K562 (cell line): ENCODE data around the gene GGPS1. TPM values are rescaled to one million over a fixed set of nuclear protein-coding genes. Genes with fewer than 3 reads are reported as not detected.
A peak's percentile ranks its signal among the peaks of the same experiment; 100 is the strongest.

ENCODE experiments used
- BRD4 ChIP-seq: fragments of 200-600 bp; sonication (generic); IDR thresholded peaks from 2 replicates; pipeline ENCODE4 v1.6.1; 2017; ENCODE audit warnings: inconsistent platforms
- CBX8 ChIP-seq: fragments of 200-600 bp; sonication (generic); IDR thresholded peaks from 2 replicates; pipeline ENCODE4 v1.6.1; 2012; ENCODE audit warnings: borderline replicate concordance, mixed run types, low read depth, mild to moderate bottlenecking, moderate library complexity, mixed read lengths, low read length, control low read depth, inconsistent platforms; ENCODE audit not compliant: poor library complexity, severe bottlenecking; ENCODE audit errors: extremely low read depth
- DEAF1 ChIP-seq: fragments of 450-650 bp; formaldehyde crosslinking; IDR thresholded peaks from 2 replicates; pipeline ENCODE4 v1.4.0; 2020; ENCODE audit warnings: mild to moderate bottlenecking, moderate library complexity
- DIDO1 ChIP-seq: fragments of 450-650 bp; IDR thresholded peaks from 2 replicates; pipeline ENCODE4 v1.6.1; 2016; ENCODE audit warnings: low read depth, missing biosample characterization, missing genetic modification characterization
- DNMT1 ChIP-seq: fragments of 450-650 bp; IDR thresholded peaks from 2 replicates; pipeline ENCODE4 v1.6.1; 2016; ENCODE audit warnings: antibody characterized with exemption, mild to moderate bottlenecking
- E2F8 ChIP-seq: fragments of 450-650 bp; IDR thresholded peaks from 2 replicates; pipeline ENCODE4 v1.7.1; 2018; ENCODE audit warnings: mild to moderate bottlenecking, low read depth; ENCODE audit not compliant: partially characterized antibody
- GTF2E2 ChIP-seq: fragments of 200-800 bp; sonication (Bioruptor generic); IDR thresholded peaks from 2 replicates; pipeline ENCODE4 v1.6.1; 2016; ENCODE audit warnings: missing genetic modification characterization, missing compliant biosample characterization
- GTF2F1 ChIP-seq: IDR thresholded peaks from 2 replicates; pipeline ENCODE4 v1.6.1; 2011; ENCODE audit warnings: low read depth, low read length, improper control_type of control experiment
- HNRNPUL1 ChIP-seq: fragments of 200-400 bp; formaldehyde crosslinking; IDR thresholded peaks from 2 replicates; pipeline ENCODE4 v1.6.1; 2017; ENCODE audit warnings: low read length
- HOMEZ ChIP-seq: fragments of 250-450 bp; sonication (Bioruptor Pico); IDR thresholded peaks from 2 replicates; pipeline ENCODE4 v1.4.0; 2020; ENCODE audit warnings: mild to moderate bottlenecking, moderate library complexity
- KDM5B ChIP-seq: fragments of 200-600 bp; sonication (generic); IDR thresholded peaks from 2 replicates; pipeline ENCODE4 v1.6.1; 2012; ENCODE audit warnings: low read depth, mild to moderate bottlenecking, moderate library complexity, low read length, control low read depth, inconsistent platforms; ENCODE audit not compliant: insufficient replicate concordance
- MTA1 ChIP-seq: fragments of 450-650 bp; IDR thresholded peaks from 2 replicates; pipeline ENCODE4 v1.6.1; 2017; ENCODE audit warnings: borderline replicate concordance
- NCOA4 ChIP-seq: fragments of 450-650 bp; IDR thresholded peaks from 2 replicates; pipeline ENCODE4 v1.6.1; 2018; ENCODE audit warnings: mild to moderate bottlenecking; ENCODE audit not compliant: partially characterized antibody
- NELFE ChIP-seq: IDR thresholded peaks from 2 replicates; pipeline ENCODE4 v1.6.1; 2011; ENCODE audit warnings: mild to moderate bottlenecking; ENCODE audit not compliant: insufficient read depth, insufficient read length
- NONO ChIP-seq, 2 experiments: fragments of 200-400 bp in 1 of 2; fragments of 450-650 bp in 1 of 2; formaldehyde crosslinking in 1 of 2; IDR thresholded peaks; 2 replicates each; pipeline ENCODE4 v1.6.1; 2017; ENCODE audit warnings: low read depth in 2 of 2, mild to moderate bottlenecking in 2 of 2, moderate library complexity in 2 of 2, low read length in 1 of 2
- POLR2AphosphoS5 ChIP-seq: IDR thresholded peaks from 2 replicates; pipeline ENCODE4 v1.6.1; 2011; ENCODE audit warnings: mild to moderate bottlenecking, low read depth, low read length, moderate library complexity; ENCODE audit not compliant: control insufficient read depth, insufficient read depth
- RBM39 ChIP-seq: fragments of 200-400 bp; formaldehyde crosslinking; optimal IDR thresholded peaks from 2 replicates; pipeline ENCODE3; 2018; ENCODE audit warnings: low read depth, low read length
- RFX1 ChIP-seq: fragments of 450-650 bp; IDR thresholded peaks from 2 replicates; pipeline ENCODE4 v1.6.1; 2016; ENCODE audit warnings: mild to moderate bottlenecking, moderate library complexity
- ZBTB17 ChIP-seq: fragments of 450-650 bp; formaldehyde crosslinking; IDR thresholded peaks from 2 replicates; pipeline ENCODE4 v1.4.0; 2020; ENCODE audit warnings: mild to moderate bottlenecking
- ZFP1 ChIP-seq: fragments of 450-650 bp; formaldehyde crosslinking; IDR thresholded peaks from 2 replicates; pipeline ENCODE4 v1.4.0; 2020; ENCODE audit warnings: mild to moderate bottlenecking, mixed read lengths
- ZNF561 ChIP-seq: fragments of 450-650 bp; formaldehyde crosslinking; conservative IDR thresholded peaks from 2 replicates; pipeline ENCODE4 v1.4.0; 2020; ENCODE audit warnings: mild to moderate bottlenecking, moderate library complexity
- ZNF589 ChIP-seq: fragments of 200-800 bp; sonication (Bioruptor generic); IDR thresholded peaks from 2 replicates; pipeline ENCODE4 v1.6.1; 2016; ENCODE audit warnings: low read depth, missing genetic modification characterization, missing compliant biosample characterization
- ZNF75A ChIP-seq: fragments of 450-650 bp; formaldehyde crosslinking; IDR thresholded peaks from 2 replicates; pipeline ENCODE4 v1.4.0; 2020; ENCODE audit warnings: mild to moderate bottlenecking
- polyA plus RNA-seq, 8 experiments: library from polyadenylated mRNA; depleted of rRNA in 4 of 8; stranded (reverse) in 5 of 8; unstranded in 3 of 8; fragments of >200 nt; fragmentation: Nextera tagmentation in 2 of 8; fragmentation: Illumina TruSeq in 1 of 8; extraction: Ambion mirVana in 2 of 8; extraction: Trizol in 1 of 8; gene quantifications; 2 replicates each; pipeline versions ENCODE4 v1.2.1 to v1.2.3, GENCODE V29; 2011 to 2014; ENCODE audit warnings: inconsistent platforms in 1 of 8, missing spikeins in 1 of 8
- total RNA-seq, 7 experiments: library from RNA; depleted of rRNA in 6 of 7; stranded (reverse); fragments of >200 nt in 6 of 7; fragmentation: Illumina TruSeq in 2 of 7; extraction: Trizol in 2 of 7; gene quantifications; 2 replicates each; pipeline versions ENCODE4 v1.2.1 to v1.2.3, GENCODE V29; 2011 to 2021; ENCODE audit warnings: low replicate concordance in 1 of 7

The GGPS1 gene
- total and polyA plus RNA-seq, 9 of the 15 experiments (the other 6 are each of a cell fraction or from before 2014, with no cell fraction given) = 18.8 to 104 (median 56.3) TPM

- TF ChIP-seq BRD4 (no peak), RFX1 (no peak), ZFP1 (CRISPR knock-in tag) (no peak), ZNF561 (CRISPR knock-in tag) (no peak), HOMEZ (CRISPR knock-in tag) (0 out of 2 replicates have a peak, but pooled peaks have one; percentile 31), GTF2F1 (no peak), NONO (IDR thresholded peaks at IDR 0.05; ENCODE audit: low read depth in 2 of 2, low read length in 1 of 2) (0 out of 4 replicates have a peak, but pooled peaks of 1 of the 2 experiments have one; percentile 50), CBX8 (no peak), E2F8 (no peak), DEAF1 (CRISPR knock-in tag) (no peak), DIDO1 (tag) (no peak), RBM39 (no peak), ZNF589 (CRISPR knock-in tag) (no peak), MTA1 (0 out of 2 replicates have a peak, but pooled peaks have one; percentile 19), NCOA4 (no peak), KDM5B (peak; percentile 59), ZNF75A (CRISPR knock-in tag) (no peak), NELFE (no peak), DNMT1 (no peak), ZBTB17 (CRISPR knock-in tag) (no peak), HNRNPUL1 (no peak), GTF2E2 (tag) (no peak), POLR2AphosphoS5 (no peak)
Observed at GRCh38 chr1:235326719-235327558, 1.4 kb upstream of the GGPS1 start (continued).
